Measurements from ENCODE around the gene HMOX2.

HMOX2 gene

DNA sequence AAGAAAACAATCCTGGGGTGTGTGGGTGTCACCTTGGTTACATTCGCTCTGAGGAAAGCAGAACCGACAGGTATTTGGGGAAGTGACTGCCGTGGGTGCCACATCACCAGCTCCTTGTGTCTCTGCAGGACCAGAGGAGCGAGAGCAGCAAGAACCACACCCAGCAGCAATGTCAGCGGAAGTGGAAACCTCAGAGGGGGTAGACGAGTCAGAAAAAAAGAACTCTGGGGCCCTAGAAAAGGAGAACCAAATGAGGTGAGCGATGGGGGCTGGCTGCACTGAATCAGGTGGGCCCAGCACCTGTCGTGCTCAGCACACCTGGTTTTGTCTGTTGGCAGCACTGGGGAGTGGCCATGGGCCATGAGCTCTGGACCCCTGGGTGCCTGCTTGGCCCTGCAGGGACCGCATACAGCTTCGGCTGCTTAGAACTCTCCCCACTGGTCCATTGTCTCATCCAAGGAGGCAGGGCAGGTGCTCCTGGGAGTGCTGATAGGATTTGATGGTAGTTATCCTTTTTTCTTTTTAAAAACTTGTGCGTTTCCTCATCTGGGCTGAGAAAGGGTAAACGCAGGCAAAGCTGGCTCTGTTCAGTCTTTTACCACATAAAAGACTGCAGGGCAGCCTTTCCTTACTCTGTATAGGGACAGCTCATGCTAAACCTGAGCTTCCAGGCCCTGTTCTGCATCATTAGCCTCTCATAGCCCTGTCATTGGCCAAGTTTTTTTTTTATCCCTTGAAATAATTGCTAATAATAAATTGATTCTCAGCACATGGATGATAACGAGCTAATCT is 29.4 kb downstream of the HMOX2 start:
- no peak for FAIRE-seq

DNA sequence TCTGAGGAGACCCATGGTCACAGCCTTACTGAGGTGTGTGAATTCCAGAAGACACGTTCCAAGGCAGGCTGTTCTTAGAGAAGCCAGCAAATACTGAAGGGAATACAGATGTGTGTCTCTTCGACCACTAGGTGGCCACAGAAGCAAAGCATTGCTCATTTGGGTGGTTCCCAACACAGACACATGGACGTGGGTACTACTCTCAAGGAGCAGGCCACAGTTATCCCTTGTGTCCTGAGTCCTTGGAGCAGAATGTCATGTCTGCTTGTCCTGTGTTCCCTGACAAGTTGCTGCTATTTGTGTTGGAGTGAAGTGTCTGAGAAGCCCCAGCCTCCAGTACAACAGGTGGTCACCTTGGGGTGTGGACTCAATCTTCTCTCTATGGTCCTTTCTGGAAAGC is 30.3 kb downstream of the HMOX2 start:
- FAIRE-seq, result no peak

DNA sequence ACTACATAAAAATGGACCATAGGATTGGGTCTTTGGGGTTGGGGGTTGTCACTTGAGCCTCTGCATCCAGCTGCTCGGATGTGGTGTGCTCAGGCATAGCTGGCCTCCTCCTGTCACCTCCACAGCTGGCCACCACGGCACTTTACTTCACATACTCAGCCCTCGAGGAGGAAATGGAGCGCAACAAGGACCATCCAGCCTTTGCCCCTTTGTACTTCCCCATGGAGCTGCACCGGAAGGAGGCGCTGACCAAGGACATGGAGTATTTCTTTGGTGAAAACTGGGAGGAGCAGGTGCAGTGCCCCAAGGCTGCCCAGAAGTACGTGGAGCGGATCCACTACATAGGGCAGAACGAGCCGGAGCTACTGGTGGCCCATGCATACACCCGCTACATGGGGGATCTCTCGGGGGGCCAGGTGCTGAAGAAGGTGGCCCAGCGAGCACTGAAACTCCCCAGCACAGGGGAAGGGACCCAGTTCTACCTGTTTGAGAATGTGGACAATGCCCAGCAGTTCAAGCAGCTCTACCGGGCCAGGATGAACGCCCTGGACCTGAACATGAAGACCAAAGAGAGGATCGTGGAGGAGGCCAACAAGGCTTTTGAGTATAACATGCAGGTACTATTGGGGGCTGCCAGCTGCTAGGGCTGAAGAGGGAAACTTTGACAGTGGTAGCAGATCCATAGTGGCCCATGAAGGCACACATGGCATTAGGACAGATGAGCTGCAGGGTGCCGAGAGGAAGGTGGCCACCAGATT is 31.6 kb downstream of the HMOX2 start:
- FAIRE-seq, result no peak

DNA sequence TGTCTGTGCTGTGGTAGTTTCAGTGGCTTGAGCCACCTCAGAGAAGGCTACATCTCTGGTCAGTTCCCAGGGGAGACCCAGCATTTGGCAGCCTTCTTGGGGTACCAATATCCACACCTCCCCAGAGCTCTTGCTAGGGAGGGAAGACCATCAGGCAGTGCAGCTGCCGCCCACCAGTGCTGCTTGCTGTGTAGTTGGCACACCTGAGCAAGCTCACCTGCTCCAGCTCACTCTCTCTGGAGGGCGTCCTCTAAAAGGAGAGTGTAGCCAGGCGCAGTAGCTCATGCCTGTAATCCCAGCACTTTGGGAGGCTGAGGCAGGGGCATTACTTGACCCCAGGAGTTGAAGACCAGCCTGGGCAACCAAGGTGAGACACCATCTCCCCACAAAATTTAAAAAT is 32.6 kb downstream of the HMOX2 start:
- FAIRE-seq, result no peak

DNA sequence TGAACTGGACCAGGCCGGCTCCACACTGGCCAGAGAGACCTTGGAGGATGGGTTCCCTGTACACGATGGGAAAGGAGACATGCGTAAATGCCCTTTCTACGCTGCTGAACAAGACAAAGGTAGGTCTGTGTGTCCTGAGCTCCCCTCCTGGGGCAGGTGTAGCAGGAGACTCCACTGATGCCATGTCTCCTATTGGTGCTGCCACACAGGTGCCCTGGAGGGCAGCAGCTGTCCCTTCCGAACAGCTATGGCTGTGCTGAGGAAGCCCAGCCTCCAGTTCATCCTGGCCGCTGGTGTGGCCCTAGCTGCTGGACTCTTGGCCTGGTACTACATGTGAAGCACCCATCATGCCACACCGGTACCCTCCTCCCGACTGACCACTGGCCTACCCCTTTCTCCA is 33.2 kb downstream of the HMOX2 start:
- FAIRE-seq, result no peak

DNA sequence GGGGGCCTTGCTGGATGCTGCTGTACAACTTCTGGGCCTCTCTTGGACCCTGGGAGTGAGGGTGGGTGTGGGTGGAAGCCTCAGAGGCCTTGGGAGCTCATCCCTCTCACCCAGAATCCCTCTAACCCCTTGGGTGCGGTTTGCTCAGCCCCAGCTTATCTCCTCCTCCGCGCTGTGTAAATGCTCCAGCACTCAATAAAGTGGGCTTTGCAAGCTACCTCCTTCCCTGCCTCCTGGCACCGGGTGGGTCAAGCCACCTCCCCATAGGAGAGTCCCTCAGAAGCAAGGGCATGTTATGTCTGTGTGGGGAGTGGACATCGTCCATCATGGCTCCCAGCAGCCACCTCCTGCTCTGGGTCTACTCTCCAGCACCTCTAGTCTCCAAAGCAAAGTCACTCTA is 33.9 kb downstream of the HMOX2 start:
- no peak for FAIRE-seq

DNA sequence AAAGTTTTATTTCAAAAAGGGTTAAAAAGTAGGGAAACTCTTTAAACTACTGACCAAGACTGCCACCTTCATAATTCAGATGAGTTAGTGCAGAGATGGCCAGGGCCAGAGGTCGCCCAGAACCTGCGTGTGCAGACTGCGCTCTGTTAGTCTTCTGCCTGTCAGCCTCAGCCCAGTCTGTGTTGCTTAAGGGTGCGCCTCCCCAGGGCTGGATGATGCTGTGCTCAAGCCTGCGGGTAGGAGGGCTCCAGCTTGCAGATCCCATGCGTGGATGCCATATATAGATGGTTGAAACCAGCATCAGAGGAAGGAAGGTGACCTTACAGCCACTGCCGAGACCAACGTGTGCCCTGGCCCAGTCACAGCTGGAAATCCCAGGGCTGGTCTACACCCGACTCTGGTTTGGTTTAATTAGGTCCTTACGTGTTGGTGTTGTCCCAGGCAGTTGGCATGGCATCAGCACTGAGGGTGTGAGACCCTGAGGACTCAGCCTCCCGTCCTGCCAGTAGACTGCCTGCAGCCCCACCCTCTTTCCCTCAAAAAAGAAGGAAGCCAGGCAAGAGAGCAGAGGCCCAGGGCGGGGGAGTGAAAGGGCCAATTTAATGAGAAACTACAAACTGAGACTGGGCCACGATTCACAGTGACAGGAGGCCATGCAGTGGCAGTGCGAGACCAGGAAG is 34.7 kb downstream of the HMOX2 start:
- no peak for FAIRE-seq

DNA sequence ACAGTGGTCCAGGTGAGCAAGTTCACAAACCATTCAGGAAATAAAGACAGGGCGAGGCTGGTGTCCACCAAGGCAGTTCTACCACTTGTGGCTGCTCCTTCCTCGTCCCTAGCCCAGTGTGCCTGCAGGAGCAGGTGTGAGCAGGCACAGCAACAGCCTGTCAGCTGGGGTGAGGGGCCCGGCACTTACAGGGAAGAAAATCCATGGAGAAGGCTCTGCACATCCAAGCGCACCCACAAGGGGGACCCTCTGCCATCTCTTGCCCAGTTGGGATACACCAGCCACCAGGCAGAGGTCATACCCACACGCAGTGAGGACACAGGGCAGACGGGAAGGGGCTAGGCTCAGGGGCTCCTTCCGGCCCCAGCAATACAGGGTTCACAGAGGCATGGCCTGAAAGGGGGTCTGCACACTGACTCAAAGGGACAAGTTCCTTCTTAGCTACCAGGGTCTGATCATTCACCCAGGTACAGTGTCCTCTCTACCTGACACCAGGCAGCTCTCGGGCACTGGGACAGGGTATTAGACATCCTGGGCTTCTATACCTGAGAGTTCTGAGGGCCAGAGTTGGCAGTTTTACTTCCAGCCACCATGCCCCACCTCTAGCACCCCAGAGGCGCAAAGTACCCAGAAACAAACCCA is 35.4 kb downstream of the HMOX2 start:
- FAIRE-seq, result no peak

DNA sequence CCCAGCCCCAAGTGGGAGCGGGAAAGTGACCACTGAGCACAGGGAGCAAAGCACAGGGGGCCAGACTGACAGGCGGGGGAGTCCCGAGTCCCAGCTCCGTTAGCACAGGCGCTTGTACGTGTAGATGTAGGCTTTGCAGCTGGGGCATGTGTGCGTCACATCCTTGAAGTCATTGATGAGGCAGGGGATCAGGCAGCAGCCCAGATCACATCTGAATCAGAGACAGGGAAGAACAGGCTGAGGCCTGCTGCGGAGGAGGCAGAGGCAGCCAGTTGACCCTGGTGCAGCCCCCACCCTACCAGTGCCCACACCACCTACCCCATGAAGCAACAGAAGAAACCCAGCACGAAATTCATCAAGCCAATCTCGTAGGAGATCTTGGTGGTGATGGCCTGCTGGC is 36.3 kb downstream of the HMOX2 start:
- no peak for FAIRE-seq

DNA sequence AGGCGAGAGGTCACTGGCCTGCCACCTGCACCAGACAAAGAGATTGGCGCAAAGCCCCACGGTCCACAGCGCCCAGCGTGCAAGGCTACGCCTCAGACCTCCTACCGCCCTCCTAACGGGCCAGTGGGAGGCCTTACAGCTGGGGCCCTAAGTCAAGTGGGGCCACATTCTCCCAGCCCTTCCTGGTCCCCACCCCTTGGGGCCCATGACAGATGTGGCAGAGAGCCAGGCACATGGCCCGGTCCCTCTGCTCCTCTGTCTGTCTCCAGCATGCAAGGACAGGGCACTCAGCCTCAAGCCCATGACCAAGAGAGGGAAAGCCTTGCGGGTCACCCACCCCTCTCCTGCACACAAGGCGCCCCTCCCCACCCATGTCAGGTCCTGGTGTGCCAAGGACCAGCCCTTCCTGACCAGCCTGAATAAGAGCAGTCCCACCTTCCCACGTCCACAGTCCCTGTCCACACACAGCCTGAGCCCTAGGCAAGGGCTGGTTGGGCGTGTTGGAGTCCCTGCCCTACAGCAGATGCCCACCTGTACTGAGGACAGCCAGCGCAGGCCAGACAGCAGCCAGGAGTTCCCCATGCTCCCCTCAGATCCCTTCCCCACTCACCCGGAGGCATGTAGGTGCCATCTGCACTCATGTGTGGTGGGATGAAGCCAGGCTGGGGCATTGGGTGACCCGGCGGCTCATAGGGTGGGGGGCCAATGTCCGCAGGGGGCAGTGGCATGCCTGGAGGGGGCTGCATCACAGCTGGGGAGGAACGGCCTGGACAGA is 37.1 kb downstream of the HMOX2 start:
- FAIRE-seq, result no peak

DNA sequence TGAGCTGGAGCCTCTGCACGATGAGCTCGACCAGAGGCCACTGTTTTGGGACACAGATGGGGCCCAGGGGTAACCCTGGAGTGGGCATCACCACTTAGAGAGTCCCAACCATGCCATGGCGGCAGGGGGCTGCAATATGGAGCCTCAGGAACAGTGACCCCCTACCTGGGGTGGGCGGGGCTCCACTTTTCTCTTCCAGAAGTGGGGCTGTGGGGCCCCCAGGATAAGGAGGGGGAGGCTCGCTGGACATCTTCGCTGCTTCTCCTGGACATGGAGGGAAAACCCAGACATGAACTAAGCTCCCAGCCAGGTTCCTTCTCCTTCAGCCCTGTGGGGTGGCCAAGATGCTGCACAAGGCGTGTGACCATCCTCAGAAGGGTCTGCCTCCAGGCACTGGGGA is 37.7 kb downstream of the HMOX2 start:
- no peak for FAIRE-seq

DNA sequence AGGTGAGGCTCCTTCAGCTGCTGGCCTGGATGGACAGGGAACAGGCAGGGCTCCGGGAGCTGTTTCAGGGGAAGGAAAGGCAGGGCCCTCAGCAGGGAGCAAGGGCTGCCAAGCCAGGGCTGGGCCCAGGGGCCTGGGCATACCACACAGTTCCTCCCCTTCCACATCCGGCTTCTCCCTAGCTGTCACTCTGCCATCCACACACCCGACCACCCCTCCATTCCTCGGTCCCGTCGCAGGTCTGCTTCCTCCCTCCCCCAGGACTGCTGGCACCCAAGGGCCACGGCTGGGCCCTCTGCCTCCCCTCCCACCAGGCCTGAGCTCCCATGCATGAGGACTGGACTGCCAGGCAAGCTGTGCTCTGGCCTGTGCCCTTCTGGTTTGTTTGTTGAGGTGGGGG is 38.4 kb downstream of the HMOX2 start:
- FAIRE-seq, result no peak

DNA sequence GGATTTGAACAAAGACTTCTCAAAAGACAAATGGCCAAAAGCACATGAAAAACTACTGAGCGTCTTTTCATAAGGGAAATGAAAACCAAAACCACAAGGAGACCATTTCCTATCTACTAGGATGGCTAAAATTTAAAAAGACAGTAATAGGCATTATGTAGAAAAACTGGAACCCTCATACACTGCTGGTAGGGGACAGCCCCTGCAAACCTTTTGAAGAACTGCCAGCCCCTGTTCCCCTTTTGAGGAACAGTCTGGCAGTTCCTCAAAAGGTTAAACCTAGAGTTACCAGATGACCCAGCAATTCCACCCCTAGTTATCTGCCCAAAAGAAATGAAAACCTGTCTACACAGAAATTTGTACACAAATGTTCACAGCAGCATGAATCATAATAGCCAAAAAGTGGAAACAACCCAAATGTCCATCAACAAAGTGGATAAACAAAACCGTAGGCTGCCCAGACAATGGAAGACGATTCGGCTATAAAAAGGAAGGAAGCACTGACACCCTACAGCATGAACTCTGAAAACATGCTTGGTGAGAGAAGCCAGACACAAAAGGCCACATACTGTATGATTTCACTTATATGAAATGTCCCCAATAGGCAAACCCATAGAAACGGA is 39.5 kb downstream of the HMOX2 start:
- peak; percentile 89 for FAIRE-seq

DNA sequence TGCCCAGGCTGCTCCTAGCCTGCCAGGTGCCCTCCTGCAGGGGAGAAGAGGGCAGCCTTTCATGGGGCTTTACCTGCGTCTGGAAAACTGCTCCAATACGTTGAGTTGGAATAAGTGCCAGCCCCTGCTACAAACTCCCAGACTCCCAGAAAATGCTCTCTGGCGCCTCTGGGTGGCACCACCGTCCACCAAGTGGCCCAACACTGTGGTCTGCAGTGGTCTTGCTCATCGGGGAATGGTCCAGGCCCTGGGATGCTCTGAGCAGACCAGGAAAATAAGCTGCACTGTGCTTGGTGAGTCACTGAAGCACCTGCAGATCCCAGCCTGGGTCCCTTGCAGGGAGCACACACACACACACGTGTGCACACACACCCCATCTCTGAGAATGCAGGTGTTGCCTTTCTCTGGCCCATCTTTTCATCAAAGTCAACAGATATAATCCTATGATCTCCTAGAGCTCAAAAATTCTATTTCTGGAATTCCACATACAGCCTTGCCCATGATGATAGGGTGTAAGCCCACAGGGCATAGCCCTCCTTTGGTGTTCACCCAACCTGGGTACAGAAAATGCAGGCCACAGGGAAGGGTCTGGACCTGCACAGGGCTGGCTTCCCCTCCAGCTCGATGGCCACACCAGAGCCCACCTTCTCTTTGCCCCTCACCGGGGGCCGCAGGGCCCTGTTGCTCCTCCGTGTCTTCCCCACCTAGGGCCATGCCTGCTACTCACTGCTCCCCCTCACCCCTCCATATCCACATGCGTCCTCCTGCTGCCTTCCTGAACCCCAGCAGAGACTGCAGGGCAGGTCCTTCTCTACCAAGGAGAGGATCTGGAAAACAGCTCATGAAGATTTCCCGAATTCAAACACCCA is 41.8 kb downstream of the HMOX2 start:
- FAIRE-seq, result no peak

DNA sequence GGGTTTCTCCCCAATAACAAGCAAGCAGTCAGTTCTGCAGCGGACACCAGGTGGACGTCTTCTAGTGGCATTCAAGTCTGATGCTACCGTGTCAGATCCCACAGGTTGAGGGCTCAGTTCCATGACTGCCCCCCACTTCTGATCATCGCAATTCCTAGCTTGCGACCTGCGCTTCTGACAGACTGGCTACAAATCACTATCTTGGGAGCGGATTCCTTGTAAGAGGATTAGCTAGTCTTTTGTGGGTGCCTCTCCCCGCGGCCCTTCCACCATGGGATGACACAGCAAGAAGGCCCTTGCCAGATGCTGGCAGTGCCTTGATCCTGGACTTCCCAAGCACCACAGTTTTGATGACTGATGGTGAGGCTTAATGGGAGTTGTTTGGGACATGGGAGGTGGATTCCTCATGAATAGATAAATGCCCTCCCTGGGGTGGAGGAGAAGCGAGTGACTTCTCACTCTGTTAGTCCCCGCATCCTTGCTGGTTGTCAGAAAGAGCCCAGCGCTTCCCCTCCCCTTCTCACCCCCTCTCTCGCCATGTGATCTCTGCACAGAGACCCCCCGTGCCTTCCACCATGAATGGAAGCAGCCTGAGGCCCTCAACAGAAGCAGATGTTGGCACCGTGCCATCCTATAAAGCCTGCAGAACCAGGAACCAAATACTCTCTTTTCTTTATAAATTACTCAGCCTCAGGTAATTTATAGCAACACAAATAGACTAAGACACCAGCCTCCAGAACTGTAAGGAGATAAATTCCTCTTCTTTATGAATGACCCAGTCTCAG is 43.3 kb downstream of the HMOX2 start:
- no peak for FAIRE-seq

DNA sequence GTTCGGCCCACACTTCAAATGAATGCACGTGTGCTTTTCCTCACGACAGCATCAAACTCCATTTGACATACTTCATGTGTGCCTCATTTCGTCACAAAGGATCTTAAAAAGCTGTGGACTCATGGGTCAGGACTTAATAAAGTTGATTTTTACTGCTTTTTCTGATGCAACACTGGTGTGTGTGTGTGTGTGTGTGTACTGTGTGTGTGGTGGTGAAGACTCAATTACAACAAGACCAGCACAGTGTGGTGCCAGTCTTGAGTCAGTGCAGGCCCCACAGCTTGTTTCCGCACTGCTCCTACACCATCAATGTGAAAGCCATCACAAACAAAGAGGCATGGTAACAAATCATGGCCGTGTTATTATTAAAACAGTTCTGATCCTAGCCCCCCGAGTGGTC is 44.7 kb downstream of the HMOX2 start:
- no peak for FAIRE-seq

DNA sequence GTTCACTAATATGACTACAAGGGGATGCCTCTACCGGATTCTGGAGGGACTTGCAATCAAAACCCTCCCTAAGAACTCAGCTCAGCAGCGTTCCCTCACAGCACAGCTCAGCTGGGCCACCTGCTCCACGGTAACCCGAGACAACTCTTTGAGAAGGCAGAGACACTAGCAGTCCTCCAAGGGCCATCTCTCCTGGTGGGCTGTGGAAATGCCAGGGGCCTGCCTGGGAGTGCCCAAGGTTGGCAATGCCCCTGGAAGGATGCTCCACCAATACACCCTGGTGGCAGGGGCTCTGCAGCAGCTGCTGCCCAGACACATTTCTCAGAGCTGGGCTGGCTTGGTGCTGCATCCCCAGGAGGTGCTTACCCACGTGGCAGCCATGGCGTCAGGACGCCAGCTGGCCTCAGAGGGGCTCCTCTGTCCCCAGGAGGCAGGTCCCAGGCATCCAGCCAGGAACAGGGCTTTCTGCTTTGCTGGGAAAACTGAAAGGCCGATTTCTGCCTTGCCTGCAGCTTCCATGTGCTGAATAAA is 45.9 kb downstream of the HMOX2 start:
- FAIRE-seq, result no peak

DNA sequence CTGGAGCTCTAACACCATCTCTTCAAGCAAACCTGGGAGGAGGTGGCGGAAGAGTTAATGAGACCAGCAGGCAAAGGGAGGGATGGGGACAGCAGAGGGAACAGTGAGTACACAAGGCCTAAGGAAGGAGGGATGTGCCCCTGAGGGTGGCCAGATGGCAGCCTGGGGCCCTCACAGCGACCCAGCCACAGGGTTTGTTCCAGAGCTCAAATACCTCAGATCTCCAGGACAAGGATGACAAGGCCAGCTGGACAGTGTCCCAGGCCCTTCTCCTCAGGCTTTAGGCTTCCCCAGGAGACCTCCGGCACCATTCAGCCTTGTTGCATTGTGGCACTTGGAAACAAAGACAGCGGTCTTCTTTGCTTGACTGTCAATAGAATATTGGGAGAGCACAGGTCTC is 47.5 kb downstream of the HMOX2 start:
- FAIRE-seq, result no peak

DNA sequence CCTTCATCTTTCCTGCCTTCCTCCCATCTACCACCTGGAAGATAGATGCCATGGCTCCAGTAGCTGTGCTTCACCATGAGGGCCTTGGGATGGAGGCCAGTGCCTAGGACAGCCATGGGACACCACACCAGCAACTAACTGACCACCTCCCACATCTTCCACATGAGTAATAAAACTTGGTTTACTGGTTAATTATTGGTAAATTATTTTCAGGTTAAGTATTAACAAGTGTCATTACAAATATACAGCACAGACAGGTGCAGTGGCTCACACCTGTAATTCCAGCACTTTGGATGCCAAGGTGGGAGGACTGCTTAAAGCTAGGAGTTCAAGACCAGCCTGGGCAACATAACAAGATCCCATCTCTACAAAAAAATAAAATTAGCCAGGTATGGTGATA is 48.4 kb downstream of the HMOX2 start:
- FAIRE-seq, result no peak

DNA sequence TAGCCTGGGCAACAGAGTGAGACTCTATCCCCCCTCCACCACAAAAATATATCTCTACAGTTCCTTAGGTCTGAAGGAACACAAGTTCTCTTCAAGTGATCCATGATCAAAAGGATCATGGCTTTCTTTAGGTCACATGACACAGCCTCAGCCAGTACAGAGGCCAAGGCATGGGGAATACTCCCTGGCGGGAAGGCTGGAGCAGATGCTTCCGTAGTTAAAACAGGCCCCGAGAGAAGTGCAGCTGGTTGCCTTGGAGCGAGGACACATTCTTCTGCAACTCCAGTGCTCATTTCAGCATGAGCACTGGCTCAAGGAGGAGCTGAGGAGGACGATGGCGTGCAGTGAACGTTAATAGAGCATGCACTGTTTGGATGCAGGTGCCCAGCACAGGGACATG is 48.9 kb downstream of the HMOX2 start:
- no peak for FAIRE-seq
